ENCODE measurements around the gene ITSN1. TPM values are rescaled to one million over a fixed set of nuclear protein-coding genes. Genes with fewer than 3 reads are reported as not detected.

Gene ITSN1
- total RNA-seq, 2 donors from 2014 or later: 15.0 to 47.5 TPM

DNA sequence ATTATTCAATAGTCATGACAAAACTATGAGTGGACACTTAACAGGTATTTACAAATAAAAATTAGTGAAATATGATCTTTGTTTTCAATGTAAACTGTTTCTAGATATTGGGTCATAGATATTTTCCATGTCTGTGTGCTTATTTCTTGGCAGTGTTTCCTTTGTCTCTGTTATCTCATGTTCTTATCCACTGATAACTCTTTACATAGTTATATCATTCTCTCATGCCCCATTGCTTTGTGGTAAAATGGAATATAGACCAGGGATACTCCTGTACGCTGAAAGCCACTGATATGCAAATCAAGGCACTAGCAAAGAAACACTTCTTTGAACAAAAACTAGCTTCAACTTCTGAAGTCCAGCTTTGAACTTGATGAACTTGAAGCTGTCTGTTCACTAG is 113.1 kb downstream of the ITSN1 start:
- no peaks in the 10 kb centered on the region for H3K27me3 ChIP-seq
- H3K4me3 ChIP-seq: no peak overlapping the region
- no peak overlapping the region for H3K27ac ChIP-seq
- H3K4me1 ChIP-seq: peaks cover 13% of the 10 kb centered on the region
- no peaks in the 10 kb centered on the region for H3K9me3 ChIP-seq
- H3K36me3 ChIP-seq (replicated peaks in 1 of 2; ENCODE audit: insufficient read depth in 1 of 2, low read depth in 2 of 2): no peaks in the 10 kb centered on the region
- no peak for ATAC-seq
- TF ChIP-seq POLR2A (IDR thresholded peaks at IDR 0.05): no peak
- TF ChIP-seq, protein P1, sequence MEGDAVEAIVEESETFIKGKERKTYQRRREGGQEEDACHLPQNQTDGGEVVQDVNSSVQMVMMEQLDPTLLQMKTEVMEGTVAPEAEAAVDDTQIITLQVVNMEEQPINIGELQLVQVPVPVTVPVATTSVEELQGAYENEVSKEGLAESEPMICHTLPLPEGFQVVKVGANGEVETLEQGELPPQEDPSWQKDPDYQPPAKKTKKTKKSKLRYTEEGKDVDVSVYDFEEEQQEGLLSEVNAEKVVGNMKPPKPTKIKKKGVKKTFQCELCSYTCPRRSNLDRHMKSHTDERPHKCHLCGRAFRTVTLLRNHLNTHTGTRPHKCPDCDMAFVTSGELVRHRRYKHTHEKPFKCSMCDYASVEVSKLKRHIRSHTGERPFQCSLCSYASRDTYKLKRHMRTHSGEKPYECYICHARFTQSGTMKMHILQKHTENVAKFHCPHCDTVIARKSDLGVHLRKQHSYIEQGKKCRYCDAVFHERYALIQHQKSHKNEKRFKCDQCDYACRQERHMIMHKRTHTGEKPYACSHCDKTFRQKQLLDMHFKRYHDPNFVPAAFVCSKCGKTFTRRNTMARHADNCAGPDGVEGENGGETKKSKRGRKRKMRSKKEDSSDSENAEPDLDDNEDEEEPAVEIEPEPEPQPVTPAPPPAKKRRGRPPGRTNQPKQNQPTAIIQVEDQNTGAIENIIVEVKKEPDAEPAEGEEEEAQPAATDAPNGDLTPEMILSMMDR (IDR thresholded peaks at IDR 0.05): no peak
- intact Hi-C loops (cut with DNase I): no loop called here
- WGBS, 2 donors: 35 to 40% methylated on average over 1 of the region's 1 CpG
- no peak for DNase-seq

DNA sequence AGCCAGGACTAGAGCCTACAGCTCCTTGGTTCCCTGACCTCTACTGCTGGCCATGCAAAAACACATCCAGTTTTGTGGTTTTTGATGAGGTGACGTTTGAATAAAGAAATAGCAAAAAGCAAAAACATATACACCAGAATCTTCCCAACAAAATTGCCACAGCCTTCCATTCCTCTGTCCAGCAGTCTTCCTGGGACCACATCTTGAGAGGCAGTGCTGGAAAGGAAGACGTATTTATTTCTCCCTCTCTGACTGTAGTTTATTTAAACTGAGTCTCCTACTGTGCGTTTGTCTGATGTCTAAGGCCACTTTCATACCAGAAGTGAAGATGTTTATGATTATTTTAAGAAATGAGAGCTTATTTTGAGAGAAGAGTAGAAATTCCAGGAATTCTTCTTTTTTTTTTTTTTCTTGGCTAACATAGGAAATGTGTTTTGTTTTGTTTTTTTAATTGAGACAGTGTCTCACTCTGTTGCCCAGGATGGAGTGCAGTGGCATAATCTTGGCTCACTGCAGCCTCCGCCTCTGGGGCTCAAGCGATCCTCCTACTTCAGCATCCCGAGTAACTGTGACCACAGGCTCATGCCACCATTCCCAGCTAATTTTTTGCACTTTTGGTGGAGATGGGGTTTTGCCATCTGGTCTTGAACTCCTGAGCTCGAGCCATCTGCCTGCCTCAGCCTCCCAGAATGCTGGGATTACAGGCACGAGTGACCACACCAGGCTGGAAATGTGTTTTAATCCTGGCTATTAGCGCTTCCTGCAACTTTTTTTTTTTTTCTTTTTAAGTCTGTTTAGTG is 118.5 kb downstream of the ITSN1 start:
- H3K4me3 ChIP-seq: no peak overlapping the region
- ATAC-seq (no peak), DNase-seq (no peak)
- TF ChIP-seq, protein P1 (IDR thresholded peaks at IDR 0.05): no peak
- no peak for TF ChIP-seq POLR2A (IDR thresholded peaks at IDR 0.05)
- no peaks in the 10 kb centered on the region for H3K27me3 ChIP-seq
- H3K9me3 ChIP-seq: no peaks in the 10 kb centered on the region
- H3K27ac ChIP-seq: peak overlapping the region in 2 of 4 donors; percentile 10 to 20
- intact Hi-C loops (cut with DNase I): no loop called here
- no peaks in the 10 kb centered on the region for H3K36me3 ChIP-seq (replicated peaks in 1 of 2; ENCODE audit: insufficient read depth in 1 of 2, low read depth in 2 of 2)
- no peaks in the 10 kb centered on the region for H3K4me1 ChIP-seq
- 77 to 84% methylated on average over 9 of the region's 9 CpGs for WGBS, 2 donors

DNA sequence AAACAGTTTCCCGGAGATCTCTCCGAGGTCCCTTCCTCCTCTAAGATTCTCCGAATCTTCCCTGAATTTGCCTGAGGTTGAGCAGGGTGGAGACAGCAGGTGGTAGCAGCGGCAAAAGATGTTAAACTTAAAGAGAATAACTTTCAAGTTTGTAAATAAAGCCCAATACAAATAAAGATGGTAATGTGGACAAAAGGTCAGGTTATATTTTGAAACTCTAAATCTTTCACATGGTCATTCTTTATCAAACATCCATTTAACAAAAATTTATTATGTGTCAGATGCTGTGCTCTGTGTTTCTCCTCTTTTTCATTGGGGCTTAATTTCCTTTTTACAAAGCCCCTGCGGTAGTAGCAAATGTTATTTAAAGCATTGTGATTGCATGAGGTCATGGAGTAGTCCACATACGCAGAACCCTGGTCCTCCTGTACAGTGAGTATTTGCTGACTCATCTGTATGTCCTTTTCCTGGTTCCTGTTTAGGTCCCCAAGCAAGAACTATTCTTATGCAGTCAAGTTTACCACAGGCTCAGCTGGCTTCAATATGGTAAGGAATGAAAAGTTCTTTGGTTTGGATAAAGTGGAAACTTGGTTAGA is 119.2 kb downstream of the ITSN1 start:
- DNase-seq: peak in 1 of 4 donors; percentile 44
- H3K27me3 ChIP-seq: no peaks in the 10 kb centered on the region

DNA sequence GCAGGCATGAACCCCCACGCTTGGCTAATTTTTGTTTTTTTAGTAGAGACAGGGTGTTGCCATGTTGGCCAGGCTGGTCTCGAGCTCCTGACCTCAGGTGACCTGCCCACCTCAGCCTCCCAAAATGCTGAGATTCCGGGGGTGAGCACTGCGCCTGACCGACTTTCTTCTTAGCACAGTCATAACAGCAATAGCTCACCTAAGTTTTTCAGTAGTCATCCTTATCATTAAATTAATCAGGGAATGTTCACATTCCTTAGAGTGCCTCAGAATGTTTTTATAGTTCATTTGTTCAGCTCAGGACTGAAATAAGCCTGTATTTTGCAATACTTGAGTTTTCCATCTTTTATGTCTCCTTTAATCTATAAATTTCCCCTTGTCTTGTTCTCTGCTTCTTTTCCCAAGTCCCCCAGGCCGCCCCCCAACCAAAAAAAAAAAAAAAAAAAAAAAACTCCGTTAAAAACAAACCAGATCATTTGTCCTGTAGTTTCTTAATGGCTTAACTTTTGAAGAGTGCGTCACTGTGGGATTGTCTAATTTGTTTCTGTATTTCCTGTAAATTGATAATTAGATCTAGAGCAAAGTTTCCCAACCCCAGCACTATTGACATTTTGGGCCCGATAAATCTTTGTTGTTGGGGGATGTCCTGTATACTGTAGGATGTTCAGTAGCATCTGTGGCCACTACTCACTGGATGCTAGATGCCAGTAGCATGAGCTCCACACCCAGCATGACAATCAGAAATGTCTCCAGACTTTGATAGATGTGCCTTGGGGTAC is 120.7 kb downstream of the ITSN1 start:
- intact Hi-C loops (cut with DNase I): no loop called here
- Histone ChIP-seq H3K4me1 (no peaks in the 10 kb centered on the region), H3K36me3 (replicated peaks in 1 of 2; ENCODE audit: insufficient read depth in 1 of 2, low read depth in 2 of 2) (peaks cover 0 to 4% of the 10 kb centered on the region in 2 donors), H3K4me3 (no peak overlapping the region), H3K27ac (peak overlapping the region in 1 of 4 donors; percentile 6), H3K27me3 (no peaks in the 10 kb centered on the region), H3K9me3 (no peaks in the 10 kb centered on the region)
- ATAC-seq (no peak), DNase-seq (no peak)
- WGBS, 2 donors: 93% methylated on average over 9 of the region's 9 CpGs
- TF ChIP-seq POLR2A (IDR thresholded peaks at IDR 0.05): no peak
- TF ChIP-seq, protein P1 (IDR thresholded peaks at IDR 0.05): no peak

More for the DNA sequence above, 119.2 kb downstream of the ITSN1 start:
- 57 to 66% methylated on average over 6 of the region's 6 CpGs for WGBS, 2 donors
- Histone ChIP-seq H3K27ac (peak overlapping the region in 2 of 4 donors; percentile 10 to 20), H3K36me3 (replicated peaks in 1 of 2; ENCODE audit: insufficient read depth in 1 of 2, low read depth in 2 of 2) (peaks cover 0 to 3% of the 10 kb centered on the region in 2 donors), H3K9me3 (no peaks in the 10 kb centered on the region), H3K4me3 (no peak overlapping the region), H3K4me1 (no peaks in the 10 kb centered on the region)
- ATAC-seq: peak; percentile 70
- intact Hi-C loops (cut with DNase I): no loop called here
- TF ChIP-seq POLR2A (IDR thresholded peaks at IDR 0.05): no peak

DNA sequence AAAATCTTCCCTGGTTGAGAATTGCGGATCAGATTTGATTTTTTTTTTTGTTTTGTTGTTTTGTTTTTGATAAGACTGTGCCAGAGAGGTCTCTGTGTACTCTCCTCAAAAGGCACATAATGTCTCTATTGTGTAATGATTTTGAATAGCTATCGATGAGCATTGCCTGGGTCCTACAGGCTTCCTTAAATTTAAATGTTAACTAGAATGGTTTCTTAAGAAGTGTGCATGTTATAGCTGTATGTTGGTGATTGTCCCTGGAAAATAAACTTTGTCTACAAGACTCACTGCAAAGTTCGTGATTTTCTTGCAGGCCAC is 121.2 kb downstream of the ITSN1 start:
- Histone ChIP-seq H3K4me3 (no peak overlapping the region), H3K27me3 (no peaks in the 10 kb centered on the region), H3K4me1 (no peaks in the 10 kb centered on the region), H3K36me3 (replicated peaks in 1 of 2; ENCODE audit: insufficient read depth in 1 of 2, low read depth in 2 of 2) (peaks cover 0 to 4% of the 10 kb centered on the region in 2 donors), H3K27ac (no peak overlapping the region), H3K9me3 (no peaks in the 10 kb centered on the region)
- no peak for ATAC-seq
- 68 to 72% methylated on average over 3 of the region's 3 CpGs for WGBS, 2 donors
- no peak for TF ChIP-seq POLR2A (IDR thresholded peaks at IDR 0.05)
- TF ChIP-seq, protein P1 (IDR thresholded peaks at IDR 0.05): no peak
- intact Hi-C loops (cut with DNase I): no loop called here
- DNase-seq: no peak

Data from body of pancreas (tissue), 4 donors.